GM23248 (cell line): ENCODE results near the gene FRK. TPM values are rescaled to one million over a fixed set of nuclear protein-coding genes. Genes with fewer than 3 reads are reported as not detected.

Experiments used
- DNase-seq: peaks from one replicate; pipeline ENCODE4 v3.0.0-alpha.2; 2015
- H2AFZ ChIP-seq: fragments of 200-600 bp; sonication (generic); 2 replicates; pipeline ENCODE4 v1.6.1; 2016; ENCODE audit warnings: antibody characterized with exemption
- H3F3A ChIP-seq: fragments of 200-600 bp; sonication (generic); 2 replicates; pipeline ENCODE4 v1.6.1; 2016; ENCODE audit warnings: mild to moderate bottlenecking, antibody characterized with exemption, mixed run types; ENCODE audit not compliant: insufficient read depth
- H3K27ac ChIP-seq: fragments of 200-600 bp; sonication (generic); 2 replicates; pipeline ENCODE4 v1.5.1; 2016; ENCODE audit warnings: mild to moderate bottlenecking
- H3K27me3 ChIP-seq: fragments of 200-600 bp; sonication (generic); replicated peaks from 2 replicates; pipeline ENCODE4 v1.6.1; 2016; ENCODE audit warnings: mild to moderate bottlenecking; ENCODE audit not compliant: insufficient read depth
- H3K36me3 ChIP-seq: fragments of 200-600 bp; sonication (generic); 2 replicates; pipeline ENCODE4 v1.6.1; 2016; ENCODE audit warnings: low read depth, mild to moderate bottlenecking
- H3K4me1 ChIP-seq: fragments of 200-600 bp; sonication (generic); 2 replicates; pipeline ENCODE4 v1.6.1; 2016; ENCODE audit warnings: mild to moderate bottlenecking; ENCODE audit not compliant: insufficient read depth
- H3K4me2 ChIP-seq: fragments of 200-600 bp; sonication (generic); one replicate; pipeline ENCODE4 v1.6.1; 2016; ENCODE audit warnings: mild to moderate bottlenecking; ENCODE audit not compliant: unreplicated experiment
- H3K4me3 ChIP-seq: fragments of 200-600 bp; sonication (generic); 2 replicates; pipeline ENCODE4 v1.5.1; 2016; ENCODE audit warnings: mild to moderate bottlenecking
- H3K79me2 ChIP-seq: fragments of 200-600 bp; sonication (generic); 2 replicates; pipeline ENCODE4 v1.6.1; 2016; ENCODE audit warnings: mild to moderate bottlenecking; ENCODE audit not compliant: insufficient read depth
- H3K9ac ChIP-seq: fragments of 200-600 bp; sonication (generic); 2 replicates; pipeline ENCODE4 v1.6.1; 2016; ENCODE audit warnings: mild to moderate bottlenecking
- H3K9me2 ChIP-seq: fragments of 200-600 bp; sonication (generic); 2 replicates; pipeline ENCODE4 v1.6.1; 2016; ENCODE audit warnings: mixed run types, mild to moderate bottlenecking, moderate library complexity; ENCODE audit not compliant: insufficient read depth
- H3K9me3 ChIP-seq: fragments of 200-600 bp; sonication (generic); one replicate; pipeline ENCODE4 v1.6.1; 2017; ENCODE audit warnings: low read depth
- H4K20me1 ChIP-seq: fragments of 200-600 bp; sonication (generic); 2 replicates; pipeline ENCODE4 v1.6.0; 2016; ENCODE audit not compliant: insufficient read depth
- EZH2 ChIP-seq: fragments of 200-600 bp; sonication (generic); IDR thresholded peaks from 2 replicates; pipeline ENCODE4 v1.6.1; 2018; ENCODE audit warnings: antibody characterized with exemption, mild to moderate bottlenecking; ENCODE audit not compliant: insufficient read depth, poor library complexity, severe bottlenecking
- EZH2phosphoT487 ChIP-seq: fragments of 200-600 bp; sonication (generic); IDR thresholded peaks from 2 replicates; pipeline ENCODE4 v1.6.1; 2018; ENCODE audit warnings: antibody characterized with exemption, moderate library complexity, mild to moderate bottlenecking, low read depth; ENCODE audit not compliant: insufficient read depth
- WGBS, 2 experiments: methylation state at CpG; one replicate each; pipeline ENCODE4 v1.1.6; 2015 to 2017; ENCODE audit warnings: low lambda C conversion rate in 2 of 2, low coverage in 1 of 2; ENCODE audit errors: missing lambda C conversion rate in 2 of 2; 5-methylcytosine and 5-hydroxymethylcytosine counted together
- in situ Hi-C: fragments of 300-500 bp; cut with MboI; formaldehyde crosslinking; loops from 2 replicates; pipeline ENCODE4 v1.15.0; 2020
- polyA plus RNA-seq: library from polyadenylated mRNA; unstranded; fragments of >200 nt; fragmentation: Nextera tagmentation; extraction: Ambion mirVana; gene quantifications from 2 replicates; pipeline ENCODE4 v1.2.1, GENCODE V29; 2016
- total RNA-seq: library from RNA; depleted of rRNA; stranded (reverse); fragments of >200 nt; shearing (Covaris generic); gene quantifications from 2 replicates; pipeline ENCODE4 v1.2.3, GENCODE V29; 2014

FRK gene
- total and polyA plus RNA-seq, 2 experiments from 2014 or later, result 0.06 to 0.32 TPM

DNA sequence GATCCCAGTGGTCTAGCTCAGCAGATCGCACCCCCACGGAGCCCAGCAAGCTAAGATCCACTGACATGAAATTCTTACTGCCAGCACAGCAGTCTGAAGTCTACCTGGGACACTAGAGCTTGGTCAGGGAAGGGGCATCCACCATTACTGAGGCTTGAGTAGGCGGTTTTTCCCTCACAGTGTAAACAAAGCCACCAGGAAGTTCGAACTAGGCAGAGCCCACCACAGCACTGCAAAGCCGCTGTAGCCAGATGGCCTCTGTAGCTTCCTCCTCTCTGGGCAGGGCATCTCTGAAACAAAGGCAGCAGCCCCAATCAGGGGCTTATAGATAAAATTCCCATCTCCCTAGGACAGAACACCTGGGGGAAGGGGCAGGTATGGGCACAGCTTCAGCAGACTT lies 18.8 kb downstream of the FRK start:
- Histone ChIP-seq H3K79me2 (no peaks in the 10 kb centered on the region), H3K4me1 (no peaks in the 10 kb centered on the region), H3F3A (no peaks in the 10 kb centered on the region), H3K4me3 (no peak overlapping the region), H3K36me3 (no peaks in the 10 kb centered on the region), H2AFZ (no peak overlapping the region), H3K27me3 (no peaks in the 10 kb centered on the region), H4K20me1 (no peaks in the 10 kb centered on the region), H3K27ac (no peak overlapping the region), H3K9me2 (no peaks in the 10 kb centered on the region), H3K9ac (no peak overlapping the region), H3K9me3 (no peaks in the 10 kb centered on the region), H3K4me2 (no peak overlapping the region)
- in situ Hi-C loops, result no loop called here
- TF ChIP-seq EZH2 (no peak), EZH2phosphoT487 (no peak)
- WGBS, 2 experiments, result 81 to 84% methylated on average over 4 to 5 of the region's 5 CpGs
- DNase-seq, result no peak

- DNase-seq, result no peak
- H3K4me1 ChIP-seq, result no peaks in the 10 kb centered on the region
- H3K4me3 ChIP-seq, result no peak overlapping the region
- no peaks in the 10 kb centered on the region for H3K9me3 ChIP-seq
- no peaks in the 10 kb centered on the region for H3K9me2 ChIP-seq
- H2AFZ ChIP-seq, result no peak overlapping the region
- no peaks in the 10 kb centered on the region for H3K27me3 ChIP-seq
- H3K36me3 ChIP-seq, result no peaks in the 10 kb centered on the region
- no peaks in the 10 kb centered on the region for H4K20me1 ChIP-seq
- no peaks in the 10 kb centered on the region for H3K79me2 ChIP-seq
- in situ Hi-C loops, result no loop called here
- no peaks in the 10 kb centered on the region for H3F3A ChIP-seq
- H3K27ac ChIP-seq, result no peak overlapping the region
- whole genome bisulfite sequencing, 2 experiments, result 86 to 92% methylated on average over 2 of the region's 2 CpGs
- H3K9ac ChIP-seq, result no peak overlapping the region
- H3K4me2 ChIP-seq, result no peak overlapping the region
- TF ChIP-seq EZH2 (no peak), EZH2phosphoT487 (no peak)
These were observed 19.7 kb downstream of the FRK start for GRCh38 chr6:116040993-116041392.

DNA sequence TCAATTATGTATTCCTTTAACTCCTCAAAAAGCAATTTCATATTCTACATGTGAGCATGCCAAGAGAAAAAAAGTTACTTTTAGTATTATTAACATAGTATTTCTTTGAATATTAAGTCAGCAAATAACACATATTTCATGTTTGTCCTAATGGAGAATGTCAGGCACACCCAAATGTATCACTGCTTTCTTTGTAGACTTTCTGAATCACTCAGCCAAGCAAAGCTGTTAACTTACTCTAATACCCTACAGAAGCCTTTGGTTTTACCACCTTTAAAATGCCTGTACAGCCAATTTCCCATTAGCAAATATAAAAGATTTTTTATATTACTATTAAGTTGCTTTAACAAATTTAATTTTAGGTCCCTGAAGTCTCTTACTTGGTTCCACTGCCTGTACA lies 23.8 kb downstream of the FRK start:
- in situ Hi-C loops, result no loop called here
- TF ChIP-seq EZH2phosphoT487 (no peak), EZH2 (no peak)
- Histone ChIP-seq H3K36me3 (no peaks in the 10 kb centered on the region), H4K20me1 (no peaks in the 10 kb centered on the region), H3K4me3 (no peak overlapping the region), H3K9ac (no peak overlapping the region), H3K79me2 (no peaks in the 10 kb centered on the region), H3K4me2 (no peak overlapping the region), H3K9me3 (no peaks in the 10 kb centered on the region), H3K4me1 (peaks cover 6% of the 10 kb centered on the region), H2AFZ (no peak overlapping the region), H3K9me2 (no peaks in the 10 kb centered on the region; the same call in 1 of the 2 replicates), H3K27ac (no peak overlapping the region), H3K27me3 (no peaks in the 10 kb centered on the region), H3F3A (no peaks in the 10 kb centered on the region)
- DNase-seq, result no peak

GRCh38 chr6:116036075-116036773 lies 24.5 kb downstream of the FRK start:
- H4K20me1 ChIP-seq, result no peaks in the 10 kb centered on the region
- H3F3A ChIP-seq, result no peaks in the 10 kb centered on the region
- no peak overlapping the region for H3K4me2 ChIP-seq
- in situ Hi-C loops, result no loop called here
- no peak overlapping the region for H3K4me3 ChIP-seq
- no peaks in the 10 kb centered on the region; the same call in 1 of the 2 replicates for H3K9me2 ChIP-seq
- H3K27me3 ChIP-seq, result no peaks in the 10 kb centered on the region
- no peaks in the 10 kb centered on the region for H3K36me3 ChIP-seq
- H3K79me2 ChIP-seq, result no peaks in the 10 kb centered on the region
- no peak overlapping the region for H3K9ac ChIP-seq
- 58 to 66% methylated on average over 2 of the region's 2 CpGs for WGBS, 2 experiments
- TF ChIP-seq EZH2phosphoT487 (no peak), EZH2 (no peak)
- H3K4me1 ChIP-seq, result peaks cover 6% of the 10 kb centered on the region
- H3K9me3 ChIP-seq, result no peaks in the 10 kb centered on the region
- H3K27ac ChIP-seq, result no peak overlapping the region
- peak overlapping the region; percentile 12; the same call in 1 of the 2 replicates for H2AFZ ChIP-seq
- DNase-seq, result no peak

DNA sequence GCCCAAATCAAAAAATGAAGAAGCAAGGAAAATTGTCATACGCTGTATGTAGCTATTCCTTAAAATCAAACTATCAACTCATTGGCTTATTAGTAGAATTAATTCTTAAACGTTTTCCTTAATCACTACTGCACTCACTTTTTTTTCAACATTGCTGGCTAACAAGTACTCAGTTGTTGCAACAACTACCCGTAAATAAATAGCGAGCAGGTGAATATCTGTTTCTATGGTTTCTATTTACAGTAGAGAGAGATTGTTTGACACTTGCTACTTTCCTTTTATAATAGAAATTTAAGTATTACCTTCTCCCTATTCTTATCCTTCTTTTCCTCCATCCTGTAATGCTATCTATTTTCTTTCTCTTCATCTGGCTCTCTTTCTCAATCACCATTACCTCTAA lies 25.1 kb downstream of the FRK start:
- Histone ChIP-seq H4K20me1 (no peaks in the 10 kb centered on the region), H3K36me3 (no peaks in the 10 kb centered on the region), H2AFZ (no peak overlapping the region; the same call in 1 of the 2 replicates), H3K4me2 (no peak overlapping the region), H3K4me1 (peaks cover 6% of the 10 kb centered on the region), H3F3A (no peaks in the 10 kb centered on the region), H3K27ac (no peak overlapping the region), H3K9me3 (no peaks in the 10 kb centered on the region), H3K79me2 (no peaks in the 10 kb centered on the region), H3K4me3 (no peak overlapping the region), H3K9me2 (no peaks in the 10 kb centered on the region; the same call in 1 of the 2 replicates), H3K9ac (no peak overlapping the region), H3K27me3 (no peaks in the 10 kb centered on the region)
- in situ Hi-C loops, result no loop called here
- TF ChIP-seq EZH2phosphoT487, result no peak
- TF ChIP-seq EZH2, result no peak
- WGBS, 2 experiments, result 73 to 76% methylated on average over 4 of the region's 4 CpGs
- no peak for DNase-seq
